Activated T-cell treated with anti-CD3 and anti-CD28 coated beads, Interleukin-2, amount 50 U/mL, for 1 hour (primary cell): ENCODE results near the gene NR2C2.

ENCODE experiments used
- DNase-seq: peaks from one replicate; pipeline ENCODE4 v3.0.0-alpha.2; 2020

NR2C2 gene

GRCh38 chr3:15032650-15033049 lies 85.3 kb downstream of the NR2C2 start:
- DNase-seq: no peak

GRCh38 chr3:15033103-15033502 lies 85.7 kb downstream of the NR2C2 start:
- DNase-seq: no peak

GRCh38 chr3:15038306-15038705 lies 90.9 kb downstream of the NR2C2 start:
- no peak for DNase-seq

GRCh38 chr3:15040844-15041243 lies 93.5 kb downstream of the NR2C2 start:
- no peak for DNase-seq

GRCh38 chr3:15041950-15042349 lies 94.6 kb downstream of the NR2C2 start:
- no peak for DNase-seq

GRCh38 chr3:15042936-15043335 lies 95.6 kb downstream of the NR2C2 start:
- DNase-seq: no peak

GRCh38 chr3:15043408-15044171 lies 96.2 kb downstream of the NR2C2 start:
- DNase-seq: no peak

GRCh38 chr3:15044326-15044725 lies 96.9 kb downstream of the NR2C2 start:
- no peak for DNase-seq

- no peak for DNase-seq
Measured at GRCh38 chr3:15045667-15046066, 98.3 kb downstream of the NR2C2 start.

GRCh38 chr3:15049584-15049983 lies 102.2 kb downstream of the NR2C2 start:
- DNase-seq: no peak

- DNase-seq: no peak
Measured at GRCh38 chr3:15050405-15051092, 103.2 kb downstream of the NR2C2 start.

GRCh38 chr3:15051531-15051930 lies 104.1 kb downstream of the NR2C2 start:
- peak; percentile 52 for DNase-seq

GRCh38 chr3:15052335-15053242 lies 105.2 kb downstream of the NR2C2 start:
- DNase-seq: no peak

GRCh38 chr3:15053541-15053940 lies 106.2 kb downstream of the NR2C2 start:
- DNase-seq: no peak

GRCh38 chr3:15055019-15055557 lies 107.7 kb downstream of the NR2C2 start:
- peak; percentile 42 for DNase-seq

GRCh38 chr3:15056676-15057404 lies 109.5 kb downstream of the NR2C2 start:
- no peak for DNase-seq

GRCh38 chr3:15060029-15060428 lies 112.6 kb downstream of the NR2C2 start:
- no peak for DNase-seq

GRCh38 chr3:15063238-15063637 lies 115.9 kb downstream of the NR2C2 start:
- DNase-seq: no peak

GRCh38 chr3:15063656-15064286 lies 116.4 kb downstream of the NR2C2 start:
- DNase-seq: no peak

- DNase-seq: no peak
Measured at GRCh38 chr3:15064299-15064834, 117.0 kb downstream of the NR2C2 start.

GRCh38 chr3:15064835-15065549 lies 117.6 kb downstream of the NR2C2 start, which contains the start of gene MRPS25:
MRPS25 (minus strand) TSS chr3:15065315; CDS start chr3:15065194, 121 bp downstream.
- DNase-seq: peak; percentile 85
